ENCODE data around the gene LRWD1. TPM values are rescaled to one million over a fixed set of nuclear protein-coding genes. Genes with fewer than 3 reads are reported as not detected.
"Not testable (repeated sequence)": the region's sequence is repeated elsewhere in the genome, so short reads cannot be mapped to it uniquely, and the experiment has no call there.

Gene LRWD1
- polyA plus RNA-seq, 1 of the 3 experiments (the other 2 are of a cell fraction) = 53.2 TPM

DNA sequence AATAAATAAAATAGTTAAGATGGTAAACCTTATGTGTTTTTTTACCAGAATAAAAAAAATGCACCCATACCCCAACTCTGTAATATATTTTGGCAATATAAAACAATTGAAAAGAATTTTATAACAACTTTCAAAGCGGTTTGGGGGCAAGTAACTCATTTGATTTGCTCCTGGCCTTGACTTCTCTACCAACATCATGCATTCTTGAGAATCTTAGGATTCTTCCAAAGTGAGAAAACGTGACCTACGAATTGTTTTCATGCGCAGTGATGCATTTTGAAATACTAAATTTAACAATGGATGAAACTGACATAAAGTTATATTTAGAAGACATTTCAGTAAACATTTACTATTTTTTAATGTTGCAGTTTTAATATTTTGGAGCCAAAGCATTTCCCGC is 56.0 kb downstream of the LRWD1 start:
- H3K36me3 ChIP-seq (replicated peaks in 1 of 2; ENCODE audit: control insufficient read depth in 1 of 2, insufficient read depth in 2 of 2, low read length in 1 of 2); CTCF ChIA-PET; H3F3A ChIP-seq (replicated peaks; ENCODE audit: insufficient read depth); H3K4me2 ChIP-seq; H3K79me2 ChIP-seq (ENCODE audit: insufficient read depth); H2AFZ ChIP-seq (ENCODE audit: low read depth); H3K27ac ChIP-seq (ENCODE audit: low read depth in 2 of 2, low read length in 1 of 2); H3K27me3 ChIP-seq (ENCODE audit: insufficient read depth); H3K9me2 ChIP-seq; H3K4me1 ChIP-seq (ENCODE audit: control insufficient read depth in 1 of 2, insufficient read depth in 2 of 2, low read depth in 1 of 2, low read length in 1 of 2); DNase-seq; POLR2A ChIA-PET; H3K9ac ChIP-seq; H4K20me1 ChIP-seq (ENCODE audit: insufficient read depth); H3K4me3 ChIP-seq (ENCODE audit: low read depth in 2 of 2, low read length in 1 of 2); H3K9me3 ChIP-seq: not testable (repeated sequence)
- no CpG with 5 or more reads among the region's 5 CpGs for WGBS (ENCODE audit: low lambda C conversion rate)

Other genes starting within 250 kb of the LRWD1 start
- gene SH2B2, start 178.1 kb upstream of the LRWD1 start, polyA plus RNA-seq (2012; rRNA removed) = 3.8 and 4.7 TPM in 2 replicates
- not detected in 2 replicates for gene SPDYE6, start 108.5 kb upstream of the LRWD1 start, polyA plus RNA-seq (2012; rRNA removed)
- gene PRKRIP1, start 68.6 kb upstream of the LRWD1 start, polyA plus RNA-seq (2012; rRNA removed) = 41.2 and 55.0 TPM in 2 replicates
- gene ORAI2, start 31.4 kb upstream of the LRWD1 start, polyA plus RNA-seq (2012; rRNA removed) = 78.7 and 85.8 TPM in 2 replicates
- gene ALKBH4, start 121 bp upstream of the LRWD1 start, polyA plus RNA-seq (2012; rRNA removed) = 13.7 and 18.1 TPM in 2 replicates
- gene POLR2J, start 13.9 kb downstream of the LRWD1 start, polyA plus RNA-seq (2012; rRNA removed) = 290 and 299 TPM in 2 replicates
- 15.5 and 19.5 TPM in 2 replicates for gene RASA4B, start 52.8 kb downstream of the LRWD1 start, polyA plus RNA-seq (2012; rRNA removed)
- gene UPK3BL2, start 78.7 kb downstream of the LRWD1 start, polyA plus RNA-seq (2012; rRNA removed) = 6.4 and 10.4 TPM in 2 replicates
- not detected in 2 replicates for gene SPDYE2, start 86.2 kb downstream of the LRWD1 start, polyA plus RNA-seq (2012; rRNA removed)
- gene POLR2J3, start 107.6 kb downstream of the LRWD1 start, polyA plus RNA-seq (2012; rRNA removed) = 47.8 and 57.6 TPM in 2 replicates
- 29.2 and 31.7 TPM in 2 replicates for gene RASA4, start 151.8 kb downstream of the LRWD1 start, polyA plus RNA-seq (2012; rRNA removed)
- 16.5 and 20.6 TPM in 2 replicates for gene UPK3BL1, start 177.8 kb downstream of the LRWD1 start, polyA plus RNA-seq (2012; rRNA removed)
- not detected in 2 replicates for gene SPDYE2B, start 185.3 kb downstream of the LRWD1 start, polyA plus RNA-seq (2012; rRNA removed)
- gene POLR2J2, start 206.7 kb downstream of the LRWD1 start, polyA plus RNA-seq (2012; rRNA removed) = 3.5 and 4.8 TPM in 2 replicates